ENCODE data around the gene COPS9. TPM values are rescaled to one million over a fixed set of nuclear protein-coding genes. Genes with fewer than 3 reads are reported as not detected.

COPS9 gene
- total RNA-seq, 1 experiment from 2014 or later = 202 TPM

GRCh38 chr2:240143276-240143675 is 7.2 kb upstream of the COPS9 start:
- Histone ChIP-seq H3K4me1 (replicated peaks; ENCODE audit: insufficient read depth) (no peaks in the 10 kb centered on the region), H3K27ac (no peak overlapping the region), H3K4me3 (no peak overlapping the region), H3K9me2 (ENCODE audit: insufficient read depth) (no peaks in the 10 kb centered on the region), H4K20me1 (ENCODE audit: insufficient read depth) (no peaks in the 10 kb centered on the region), H3F3A (ENCODE audit: insufficient read depth, low read depth) (peaks cover 8% of the 10 kb centered on the region; the same call in 1 of the 2 replicates), H3K79me2 (ENCODE audit: low read depth) (no peaks in the 10 kb centered on the region), H3K27me3 (ENCODE audit: insufficient read depth, low read depth) (peaks cover 59% of the 10 kb centered on the region), H3K4me2 (0 out of 2 replicates have a peak overlapping the region, but pooled peaks have one; percentile 9), H2AFZ (no peak overlapping the region), H3K9me3 (ENCODE audit: insufficient read depth, low read depth) (no peaks in the 10 kb centered on the region), H3K36me3 (ENCODE audit: low read depth) (no peaks in the 10 kb centered on the region)
- intact Hi-C loops (cut with micrococcal nuclease; ENCODE audit: unreplicated experiment) = loop anchor here (10.0 kb wide), 1 partner anchor 118 kb away; the partner anchor contains the start of gene NDUFA10
- DNase-seq = no peak
- ChIA-PET CTCF (interaction anchor here (0.6 to 2.3 kb wide), 3 partner anchors 82 to 557 kb away, joined by 3 to 10 read pairs (median 5); no protein-coding TSS in a partner anchor), POLR2A (ENCODE audit: unreplicated experiment) (no interaction called here)
- TF ChIP-seq CTCF (conservative IDR thresholded peaks at IDR 0.05) (no peak), EZH2 (IDR thresholded peaks at IDR 0.05; ENCODE audit: low read depth) (no peak)
- BruUV-seq (replicated peaks) = no TSS peak

GRCh38 chr2:240142859-240143258 is 6.8 kb upstream of the COPS9 start:
- H3F3A ChIP-seq (ENCODE audit: insufficient read depth, low read depth) = peaks cover 8% of the 10 kb centered on the region; the same call in 1 of the 2 replicates
- no peaks in the 10 kb centered on the region for H3K4me1 ChIP-seq (replicated peaks; ENCODE audit: insufficient read depth)
- DNase-seq = no peak
- no peak overlapping the region for H3K4me3 ChIP-seq
- H2AFZ ChIP-seq = no peak overlapping the region
- H3K27ac ChIP-seq = no peak overlapping the region
- ChIA-PET POLR2A (ENCODE audit: unreplicated experiment) (no interaction called here), CTCF (interaction anchor here (0.8 to 2.3 kb wide), 2 partner anchors 82 to 84 kb away, joined by 5 to 10 read pairs; no protein-coding TSS in a partner anchor)
- no peaks in the 10 kb centered on the region for H3K36me3 ChIP-seq (ENCODE audit: low read depth)
- no peaks in the 10 kb centered on the region for H3K9me2 ChIP-seq (ENCODE audit: insufficient read depth)
- intact Hi-C loops (cut with micrococcal nuclease; ENCODE audit: unreplicated experiment) = loop anchor here (10.0 kb wide), 1 partner anchor 118 kb away; the partner anchor contains the start of gene NDUFA10
- H3K4me2 ChIP-seq = no peak overlapping the region
- H4K20me1 ChIP-seq (ENCODE audit: insufficient read depth) = no peaks in the 10 kb centered on the region
- TF ChIP-seq EZH2 (IDR thresholded peaks at IDR 0.05; ENCODE audit: low read depth) = no peak
- TF ChIP-seq CTCF (conservative IDR thresholded peaks at IDR 0.05) = no peak
- no peaks in the 10 kb centered on the region for H3K9me3 ChIP-seq (ENCODE audit: insufficient read depth, low read depth)
- H3K27me3 ChIP-seq (ENCODE audit: insufficient read depth, low read depth) = peaks cover 61% of the 10 kb centered on the region
- no peaks in the 10 kb centered on the region for H3K79me2 ChIP-seq (ENCODE audit: low read depth)
- BruUV-seq (replicated peaks) = no TSS peak

GRCh38 chr2:240142256-240142775 is 6.2 kb upstream of the COPS9 start:
- intact Hi-C loops (cut with micrococcal nuclease; ENCODE audit: unreplicated experiment) = loop anchor here (10.0 kb wide), 1 partner anchor 118 kb away; the partner anchor contains the start of gene NDUFA10
- CTCF ChIA-PET = interaction anchor here (2.3 kb wide), 1 partner anchor 81 kb away, joined by 10 read pairs; no protein-coding TSS in a partner anchor
- BruUV-seq (replicated peaks) = no TSS peak
- POLR2A ChIA-PET (ENCODE audit: unreplicated experiment) = interaction anchor here (0.6 kb wide), 1 partner anchor 101 kb away, joined by 5 read pairs; no protein-coding TSS in a partner anchor
- Histone ChIP-seq H2AFZ (no peak overlapping the region), H3K9me3 (ENCODE audit: insufficient read depth, low read depth) (no peaks in the 10 kb centered on the region), H3K4me1 (replicated peaks; ENCODE audit: insufficient read depth) (no peaks in the 10 kb centered on the region), H4K20me1 (ENCODE audit: insufficient read depth) (no peaks in the 10 kb centered on the region), H3K27me3 (ENCODE audit: insufficient read depth, low read depth) (peaks cover 63% of the 10 kb centered on the region), H3K9me2 (ENCODE audit: insufficient read depth) (no peaks in the 10 kb centered on the region), H3F3A (ENCODE audit: insufficient read depth, low read depth) (peaks cover 6% of the 10 kb centered on the region; the same call in 1 of the 2 replicates), H3K79me2 (ENCODE audit: low read depth) (no peaks in the 10 kb centered on the region), H3K36me3 (ENCODE audit: low read depth) (no peaks in the 10 kb centered on the region), H3K4me3 (no peak overlapping the region), H3K4me2 (no peak overlapping the region), H3K27ac (no peak overlapping the region)
- TF ChIP-seq EZH2 (IDR thresholded peaks at IDR 0.05; ENCODE audit: low read depth) = no peak
- TF ChIP-seq CTCF (conservative IDR thresholded peaks at IDR 0.05) = no peak
- no peak for DNase-seq
